Esophagus muscularis mucosa (tissue), 4 donors: ENCODE measurements around the gene XRN1. TPM values are rescaled to one million over a fixed set of nuclear protein-coding genes. Genes with fewer than 3 reads are reported as not detected.
"Not testable (repeated sequence)": the region's sequence is repeated elsewhere in the genome, so short reads cannot be mapped to it uniquely, and the experiment has no call there.

Experiments
- DNase-seq: peaks from one replicate; pipeline ENCODE4 v3.0.0-alpha.2; 2017; ENCODE audit errors: extremely low spot score
- H3K27ac ChIP-seq, 4 donors: fragments of 200-600 bp; sonication (generic); replicated peaks in 1 of 4; 1 replicate in 3 of 4; 2 replicates in 1 of 4; pipeline ENCODE4 v1.5.1; 2016 to 2019; ENCODE audit warnings: mild to moderate bottlenecking in 1 of 4
- H3K27me3 ChIP-seq, 4 donors: fragments of 200-600 bp; sonication (generic); one replicate each; pipeline versions ENCODE4 v1.5.1 to v1.6.0; 2016 to 2019
- H3K36me3 ChIP-seq, 4 donors: fragments of 200-600 bp; sonication (generic); one replicate each; pipeline ENCODE4 v1.5.1; 2016 to 2019
- H3K4me1 ChIP-seq, 4 donors: fragments of 200-600 bp; sonication (generic); one replicate each; pipeline ENCODE4 v1.5.1; 2016 to 2019
- H3K4me3 ChIP-seq, 4 donors: fragments of 200-600 bp; sonication (generic); 1 replicate in 2 of 4; 2 replicates in 2 of 4; pipeline ENCODE4 v1.5.1; 2016 to 2019; ENCODE audit warnings: mild to moderate bottlenecking in 4 of 4, moderate library complexity in 1 of 4
- H3K9me3 ChIP-seq, 4 donors: fragments of 200-600 bp; sonication (generic); 1 replicate in 3 of 4; 2 replicates in 1 of 4; pipeline ENCODE4 v1.5.1; 2016 to 2019
- EP300 ChIP-seq: sonication (generic); formaldehyde crosslinking; IDR thresholded peaks from one replicate; pipeline ENCODE4 v1.6.1; 2017; ENCODE audit warnings: antibody characterized with exemption
- POLR2A ChIP-seq: fragments of 450-650 bp; IDR thresholded peaks from one replicate; pipeline ENCODE4 v1.6.1; 2017; ENCODE audit warnings: antibody characterized with exemption, moderate library complexity, mild to moderate bottlenecking, low read depth
- POLR2AphosphoS5 ChIP-seq, 2 donors: sonication (generic); formaldehyde crosslinking; IDR thresholded peaks; one replicate each; pipeline ENCODE4 v1.6.1; 2017; ENCODE audit warnings: antibody characterized with exemption in 2 of 2
- WGBS: methylation state at CpG from one replicate; pipeline ENCODE4 v1.1.5; 2018; 5-methylcytosine and 5-hydroxymethylcytosine counted together
- intact Hi-C: fragments of 100-400 bp; cut with DNase I; formaldehyde crosslinking; loops from one replicate; pipeline ENCODE4 v1.15.1; 2023
- total RNA-seq, 4 donors: library from RNA; depleted of rRNA; stranded (reverse); fragments of >200 nt; gene quantifications; one replicate each; pipeline versions ENCODE4 v1.1.0 to v1.2.1, GENCODE V29; 2016
- TF ChIP-seq, protein P1 (sequence below), 3 experiments: fragments of 200-600 bp in 2 of 3; fragments of 450-650 bp in 1 of 3; sonication (generic) in 2 of 3; IDR thresholded peaks; one replicate each; pipeline ENCODE4 v1.5.1; 2017 to 2019; ENCODE audit warnings: antibody characterized with exemption in 3 of 3, mild to moderate bottlenecking in 2 of 3, moderate library complexity in 1 of 3

XRN1 gene
- total RNA-seq, 4 donors from 2014 or later, result 31.4 to 40.7 (median 34.9) TPM

- Histone ChIP-seq H3K36me3 (peaks cover 14 to 40% (median 18%) of the 10 kb centered on the region in 4 donors), H3K27me3 (no peaks in the 10 kb centered on the region), H3K27ac (no peak overlapping the region), H3K4me3 (no peak overlapping the region), H3K4me1 (no peaks in the 10 kb centered on the region), H3K9me3 (no peaks in the 10 kb centered on the region)
- no peak for DNase-seq
- TF ChIP-seq POLR2A, result no peak
- TF ChIP-seq, protein P1, sequence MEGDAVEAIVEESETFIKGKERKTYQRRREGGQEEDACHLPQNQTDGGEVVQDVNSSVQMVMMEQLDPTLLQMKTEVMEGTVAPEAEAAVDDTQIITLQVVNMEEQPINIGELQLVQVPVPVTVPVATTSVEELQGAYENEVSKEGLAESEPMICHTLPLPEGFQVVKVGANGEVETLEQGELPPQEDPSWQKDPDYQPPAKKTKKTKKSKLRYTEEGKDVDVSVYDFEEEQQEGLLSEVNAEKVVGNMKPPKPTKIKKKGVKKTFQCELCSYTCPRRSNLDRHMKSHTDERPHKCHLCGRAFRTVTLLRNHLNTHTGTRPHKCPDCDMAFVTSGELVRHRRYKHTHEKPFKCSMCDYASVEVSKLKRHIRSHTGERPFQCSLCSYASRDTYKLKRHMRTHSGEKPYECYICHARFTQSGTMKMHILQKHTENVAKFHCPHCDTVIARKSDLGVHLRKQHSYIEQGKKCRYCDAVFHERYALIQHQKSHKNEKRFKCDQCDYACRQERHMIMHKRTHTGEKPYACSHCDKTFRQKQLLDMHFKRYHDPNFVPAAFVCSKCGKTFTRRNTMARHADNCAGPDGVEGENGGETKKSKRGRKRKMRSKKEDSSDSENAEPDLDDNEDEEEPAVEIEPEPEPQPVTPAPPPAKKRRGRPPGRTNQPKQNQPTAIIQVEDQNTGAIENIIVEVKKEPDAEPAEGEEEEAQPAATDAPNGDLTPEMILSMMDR (IDR thresholded peaks at IDR 0.05), result no peak
- intact Hi-C loops, result no loop called here
- 79% methylated on average over 1 of the region's 1 CpG for WGBS
Measured at GRCh38 chr3:142319094-142319493, 128.7 kb downstream of the XRN1 start.

- DNase-seq, result no peak
- peaks cover 14 to 46% (median 21%) of the 10 kb centered on the region in 4 donors for H3K36me3 ChIP-seq
Measured at GRCh38 chr3:142318331-142318730, 129.5 kb downstream of the XRN1 start.

GRCh38 chr3:142315978-142316388 lies 131.9 kb downstream of the XRN1 start:
- H3K4me1 ChIP-seq, intact Hi-C loops, H3K9me3 ChIP-seq, H3K4me3 ChIP-seq, DNase-seq, H3K27ac ChIP-seq, H3K27me3 ChIP-seq: not testable (repeated sequence)
- peaks cover 14 to 52% (median 39%) of the 10 kb centered on the region in 4 donors for H3K36me3 ChIP-seq
- WGBS, result 94% methylated on average over 2 of the region's 2 CpGs

More at GRCh38 chr3:142318331-142318730, 129.5 kb downstream of the XRN1 start:
- Histone ChIP-seq H3K9me3 (no peaks in the 10 kb centered on the region), H3K4me1 (no peaks in the 10 kb centered on the region), H3K27me3 (no peaks in the 10 kb centered on the region), H3K4me3 (no peak overlapping the region), H3K27ac (no peak overlapping the region)
- intact Hi-C loops, result no loop called here
- TF ChIP-seq, protein P1 (IDR thresholded peaks at IDR 0.05), result no peak
- TF ChIP-seq POLR2A (no peak), POLR2AphosphoS5 (IDR thresholded peaks at IDR 0.05) (no peak), EP300 (no peak)

GRCh38 chr3:142315083-142315482 lies 132.8 kb downstream of the XRN1 start:
- Histone ChIP-seq H3K9me3 (no peaks in the 10 kb centered on the region), H3K27me3 (no peaks in the 10 kb centered on the region), H3K27ac (no peak overlapping the region), H3K4me1 (no peaks in the 10 kb centered on the region), H3K4me3 (no peak overlapping the region), H3K36me3 (peaks cover 14 to 61% (median 44%) of the 10 kb centered on the region in 4 donors)
- no peak for DNase-seq
- TF ChIP-seq EP300 (no peak), POLR2A (no peak), POLR2AphosphoS5 (IDR thresholded peaks at IDR 0.05) (no peak)
- TF ChIP-seq, protein P1 (IDR thresholded peaks at IDR 0.05), result no peak
- intact Hi-C loops, result no loop called here

DNA sequence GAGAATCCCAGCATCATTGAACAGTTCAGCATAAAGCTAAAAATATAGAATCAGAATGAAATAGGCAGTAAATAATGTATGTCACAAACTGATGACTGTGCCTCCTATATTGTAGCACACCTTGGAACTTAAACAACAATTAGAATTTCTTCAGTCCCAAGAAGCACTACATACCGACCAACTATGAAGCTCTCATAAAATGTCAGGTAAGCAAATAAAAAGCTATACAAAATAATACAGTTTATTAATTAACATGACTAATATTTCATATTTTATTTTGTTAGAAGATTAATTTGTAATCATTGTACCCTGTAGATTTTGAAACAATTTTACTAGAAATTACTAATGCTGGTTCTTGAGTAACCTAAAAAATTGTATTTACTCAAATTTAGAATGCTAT lies 137.4 kb downstream of the XRN1 start:
- no peak for TF ChIP-seq EP300
- TF ChIP-seq POLR2A, result no peak
- TF ChIP-seq, protein P1 (IDR thresholded peaks at IDR 0.05), result no peak
- no peak for TF ChIP-seq POLR2AphosphoS5 (IDR thresholded peaks at IDR 0.05)
- no peak for DNase-seq
- WGBS, result 88% methylated on average over 1 of the region's 1 CpG
- Histone ChIP-seq H3K27ac (no peak overlapping the region), H3K4me3 (no peak overlapping the region), H3K36me3 (peaks cover 4 to 59% (median 30%) of the 10 kb centered on the region in 4 donors), H3K4me1 (no peaks in the 10 kb centered on the region), H3K9me3 (no peaks in the 10 kb centered on the region), H3K27me3 (no peaks in the 10 kb centered on the region)
- intact Hi-C loops, result no loop called here

- H3K9me3 ChIP-seq, intact Hi-C loops, H3K4me1 ChIP-seq, H3K4me3 ChIP-seq, H3K27ac ChIP-seq, DNase-seq, H3K27me3 ChIP-seq: not testable (repeated sequence)
- WGBS, result 96% methylated on average over 3 of the region's 3 CpGs
- peaks cover 0 to 13% (median 1%) of the 10 kb centered on the region in 4 donors for H3K36me3 ChIP-seq
Measured at GRCh38 chr3:142302847-142303246, 145.0 kb downstream of the XRN1 start.
